Endothelial cell of umbilical vein (primary cell): Measurements from ENCODE around the gene TTLL12. TPM values are rescaled to one million over a fixed set of nuclear protein-coding genes. Genes with fewer than 3 reads are reported as not detected.

Source experiments
- BruUV-seq: library from RNA; stranded (reverse); fragments of 400-500 nt; replicated peaks from 2 replicates; lab custom pipeline; 2021; lab: Mats Ljungman, UMichigan
- CTCF ChIA-PET: fragments of 300-600, 350-600 bp; sonication (Branson Sonifier 250); formaldehyde crosslinking; loops from one replicate; lab custom pipeline; 2021; ENCODE audit warnings: antibody characterized with exemption, inconsistent platforms; lab: Charles Lee
- POLR2A ChIA-PET: fragments of 300-600, 350-600 bp; sonication (Branson Sonifier 250); formaldehyde crosslinking; loops from one replicate; lab custom pipeline; 2021; ENCODE audit warnings: antibody characterized with exemption, inconsistent platforms; lab: Charles Lee
- DNase-seq: peaks from one replicate; pipeline ENCODE4 v3.0.0-alpha.2; 2011; ENCODE audit warnings: low read depth, low spot score
- FAIRE-seq: peaks from 2 replicates; lab custom pipeline; 2011; peaks lifted over from hg19 to GRCh38; lab: Jason Lieb, UNC
- H2AFZ ChIP-seq: 2 replicates; pipeline ENCODE4 v1.6.0; 2012; ENCODE audit warnings: low read depth, low read length, control low read depth, inconsistent platforms
- H3K27ac ChIP-seq: 2 replicates; pipeline ENCODE4 v1.5.1; 2011; ENCODE audit warnings: low read depth, mild to moderate bottlenecking, control low read depth, low read length, moderate library complexity; ENCODE audit not compliant: insufficient read depth
- H3K27me3 ChIP-seq, 2 experiments: 2 replicates each; pipeline versions ENCODE4 v1.6.0 to v1.6.1; 2011; ENCODE audit warnings: low read length in 2 of 2, mixed read lengths in 1 of 2; ENCODE audit not compliant: control insufficient read depth in 2 of 2, insufficient read depth in 2 of 2
- H3K36me3 ChIP-seq, 2 experiments: 2 replicates in 1 of 2; 3 replicates in 1 of 2; pipeline ENCODE4 v1.5.1; 2011; ENCODE audit warnings: low read length in 2 of 2, mild to moderate bottlenecking in 1 of 2, moderate library complexity in 1 of 2; ENCODE audit not compliant: control insufficient read depth in 2 of 2, insufficient read depth in 2 of 2; ENCODE audit errors: extremely low read depth in 1 of 2
- H3K4me1 ChIP-seq: 3 replicates; pipeline ENCODE4 v1.5.1; 2011; ENCODE audit warnings: mild to moderate bottlenecking, low read length; ENCODE audit not compliant: control insufficient read depth, insufficient read depth; ENCODE audit errors: extremely low read depth
- H3K4me2 ChIP-seq: 2 replicates; pipeline ENCODE4 v1.6.1; 2011; ENCODE audit warnings: low read length, control low read depth, mixed read lengths; ENCODE audit not compliant: insufficient read depth
- H3K4me3 ChIP-seq, 3 experiments: fragments of 200-600 bp in 1 of 3; sonication (generic), shearing (Covaris generic) in 1 of 3; replicated peaks in 1 of 3; 2 replicates each; pipeline ENCODE4 v1.5.1; 2011 to 2016; ENCODE audit warnings: control low read depth in 3 of 3, low read length in 3 of 3, mild to moderate bottlenecking in 2 of 3, inconsistent platforms in 1 of 3, low read depth in 1 of 3, moderate library complexity in 1 of 3; ENCODE audit not compliant: insufficient read depth in 1 of 3
- H3K79me2 ChIP-seq: 2 replicates; pipeline ENCODE4 v1.6.0; 2012; ENCODE audit warnings: low read length, inconsistent platforms; ENCODE audit not compliant: control insufficient read depth, insufficient read depth
- H3K9ac ChIP-seq: replicated peaks from 2 replicates; pipeline ENCODE3; 2011; ENCODE audit warnings: low read length, control low read depth; ENCODE audit not compliant: insufficient read depth; ENCODE audit errors: extremely low read depth
- H3K9me1 ChIP-seq: replicated peaks from 3 replicates; pipeline ENCODE4 v1.6.0; 2011; ENCODE audit warnings: mild to moderate bottlenecking, low read length; ENCODE audit not compliant: control insufficient read depth, insufficient read depth; ENCODE audit errors: extremely low read depth
- H3K9me3 ChIP-seq: replicated peaks from 2 replicates; pipeline ENCODE4 v1.5.1; 2012; ENCODE audit warnings: low read length, inconsistent platforms; ENCODE audit not compliant: control insufficient read depth, insufficient read depth
- H4K20me1 ChIP-seq: replicated peaks from 2 replicates; pipeline ENCODE3; 2011; ENCODE audit warnings: mild to moderate bottlenecking, low read length; ENCODE audit not compliant: control insufficient read depth, insufficient read depth; ENCODE audit errors: extremely low read depth
- EZH2 ChIP-seq: IDR thresholded peaks from 2 replicates; pipeline ENCODE4 v1.6.1; 2012; ENCODE audit warnings: borderline replicate concordance, low read depth, mild to moderate bottlenecking, moderate library complexity, low read length, inconsistent platforms; ENCODE audit not compliant: severe bottlenecking
- FOS ChIP-seq: IDR thresholded peaks from 2 replicates; pipeline ENCODE4 v1.6.1; 2011; ENCODE audit warnings: mild to moderate bottlenecking, low read length, moderate library complexity, borderline replicate concordance; ENCODE audit not compliant: insufficient read depth
- GATA2 ChIP-seq: IDR thresholded peaks from 2 replicates; pipeline ENCODE4 v1.7.0; 2011; ENCODE audit warnings: low read depth, mild to moderate bottlenecking, moderate library complexity, mixed read lengths, low read length; ENCODE audit not compliant: insufficient read length, insufficient read depth
- JUN ChIP-seq: IDR thresholded peaks from 2 replicates; pipeline ENCODE4 v1.6.1; 2011; ENCODE audit warnings: borderline replicate concordance, low read depth; ENCODE audit not compliant: insufficient read length, insufficient read depth
- MYC ChIP-seq: IDR thresholded peaks from one replicate; pipeline ENCODE4 v1.6.1; 2011; ENCODE audit warnings: mild to moderate bottlenecking, low read depth, low read length
- POLR2A ChIP-seq: IDR thresholded peaks from 2 replicates; pipeline ENCODE4 v1.6.1; 2012; ENCODE audit warnings: low read depth, mild to moderate bottlenecking, control low read depth, low read length
- POLR2AphosphoS5 ChIP-seq: IDR thresholded peaks from 2 replicates; pipeline ENCODE4 v1.6.1; 2012; ENCODE audit warnings: low read depth, mild to moderate bottlenecking, control low read depth, low read length, moderate library complexity; ENCODE audit not compliant: insufficient read depth
- dilution Hi-C: fragments of 300-500 bp; cut with MboI; formaldehyde crosslinking; loops from one replicate; pipeline ENCODE4 v1.15.0; 2019; ENCODE audit warnings: low sequenced_read_pairs; ENCODE audit not compliant: extremely low pct_ligation_motif_present
- intact Hi-C: fragments of 100-400 bp; cut with micrococcal nuclease; formaldehyde crosslinking; loops from one replicate; pipeline ENCODE4 v1.10.0; 2022
- polyA plus RNA-seq, 4 experiments: library from polyadenylated mRNA; depleted of rRNA in 3 of 4; stranded (reverse) in 3 of 4; unstranded in 1 of 4; fragments of >200 nt; gene quantifications; 2 replicates each; pipeline versions ENCODE4 v1.2.1 to v1.2.3, GENCODE V29; 2011 to 2012; ENCODE audit warnings: missing spikeins in 1 of 4
- total RNA-seq: library from RNA; stranded (reverse); gene quantifications from 2 replicates; pipeline ENCODE4 v1.2.3, GENCODE V29; 2021
- TF ChIP-seq, protein P1 (sequence below): IDR thresholded peaks from 2 replicates; pipeline ENCODE4 v1.6.1; 2011; ENCODE audit not compliant: insufficient read depth, insufficient read length
- TF ChIP-seq, protein P2 (sequence below), 2 donors: IDR thresholded peaks; 1 replicate in 1 of 2; 2 replicates in 1 of 2; pipeline ENCODE4 v1.5.1; 2011; ENCODE audit warnings: low read length in 2 of 2, mild to moderate bottlenecking in 2 of 2, moderate library complexity in 2 of 2, control low read depth in 1 of 2, inconsistent platforms in 1 of 2, low read depth in 1 of 2; ENCODE audit not compliant: insufficient read depth in 1 of 2; ENCODE audit errors: extremely low read depth in 1 of 2

Gene TTLL12
- total and polyA plus RNA-seq, 2 donors (not counting 3 experiments of a cell fraction or from before 2014, with no cell fraction given), result 26.2 to 36.5 TPM

DNA sequence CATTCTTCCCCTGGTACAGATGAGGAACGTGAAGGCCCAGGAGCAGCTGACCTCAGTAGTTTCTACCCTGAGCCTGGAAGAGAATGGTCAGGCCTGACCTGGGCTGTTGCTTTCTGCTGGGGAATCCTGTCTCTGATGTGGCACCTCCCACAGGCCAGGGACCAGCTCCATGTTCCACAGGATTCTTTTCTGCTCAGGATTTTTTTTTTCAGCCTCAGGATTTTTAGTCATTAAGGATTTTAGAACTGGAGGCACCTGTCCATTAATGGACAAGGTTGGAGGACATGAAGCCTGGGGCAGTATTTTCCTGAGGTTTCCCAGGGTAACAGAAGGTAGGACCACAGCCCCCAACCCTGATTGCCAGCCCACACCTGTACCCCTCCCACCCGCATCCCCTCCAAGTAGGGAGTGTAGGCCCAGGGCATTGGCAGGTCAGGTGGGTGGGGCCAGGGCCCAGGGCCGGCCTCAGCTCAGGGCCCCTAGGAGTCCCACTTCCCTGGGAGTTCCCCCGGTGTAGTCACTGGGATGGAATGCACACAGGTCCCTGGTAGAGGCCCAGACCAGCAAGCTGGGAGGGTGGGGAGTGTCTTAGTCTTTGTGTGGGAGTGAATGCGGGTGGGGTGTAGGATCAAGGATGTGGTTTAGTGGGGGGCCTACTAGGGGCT, 60.3 kb downstream of the TTLL12 start:
- H3K4me2 ChIP-seq, result no peak overlapping the region
- CTCF ChIA-PET, result interaction anchor here (0.9 to 1.6 kb wide), 3 partner anchors 10 to 17 kb away, joined by 3 to 5 read pairs (median 3); partner anchors contain the start of gene BIK
- peak overlapping the region; percentile 17 for H2AFZ ChIP-seq
- H3K79me2 ChIP-seq, result no peaks in the 10 kb centered on the region
- H3K27ac ChIP-seq, result peak overlapping the region; percentile 20
- dilution Hi-C loops, result no loop called here
- no peaks in the 10 kb centered on the region for H3K9me1 ChIP-seq
- H3K27me3 ChIP-seq, result no peaks in the 10 kb centered on the region
- TF ChIP-seq, protein P1, sequence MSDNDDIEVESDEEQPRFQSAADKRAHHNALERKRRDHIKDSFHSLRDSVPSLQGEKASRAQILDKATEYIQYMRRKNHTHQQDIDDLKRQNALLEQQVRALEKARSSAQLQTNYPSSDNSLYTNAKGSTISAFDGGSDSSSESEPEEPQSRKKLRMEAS, result no peak
- TF ChIP-seq EZH2, result no peak
- TF ChIP-seq MYC, result no peak
- TF ChIP-seq, protein P2, sequence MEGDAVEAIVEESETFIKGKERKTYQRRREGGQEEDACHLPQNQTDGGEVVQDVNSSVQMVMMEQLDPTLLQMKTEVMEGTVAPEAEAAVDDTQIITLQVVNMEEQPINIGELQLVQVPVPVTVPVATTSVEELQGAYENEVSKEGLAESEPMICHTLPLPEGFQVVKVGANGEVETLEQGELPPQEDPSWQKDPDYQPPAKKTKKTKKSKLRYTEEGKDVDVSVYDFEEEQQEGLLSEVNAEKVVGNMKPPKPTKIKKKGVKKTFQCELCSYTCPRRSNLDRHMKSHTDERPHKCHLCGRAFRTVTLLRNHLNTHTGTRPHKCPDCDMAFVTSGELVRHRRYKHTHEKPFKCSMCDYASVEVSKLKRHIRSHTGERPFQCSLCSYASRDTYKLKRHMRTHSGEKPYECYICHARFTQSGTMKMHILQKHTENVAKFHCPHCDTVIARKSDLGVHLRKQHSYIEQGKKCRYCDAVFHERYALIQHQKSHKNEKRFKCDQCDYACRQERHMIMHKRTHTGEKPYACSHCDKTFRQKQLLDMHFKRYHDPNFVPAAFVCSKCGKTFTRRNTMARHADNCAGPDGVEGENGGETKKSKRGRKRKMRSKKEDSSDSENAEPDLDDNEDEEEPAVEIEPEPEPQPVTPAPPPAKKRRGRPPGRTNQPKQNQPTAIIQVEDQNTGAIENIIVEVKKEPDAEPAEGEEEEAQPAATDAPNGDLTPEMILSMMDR (IDR thresholded peaks at IDR 0.05; ENCODE audit: extremely low read depth in 1 of 2, insufficient read depth in 1 of 2, low read depth in 1 of 2, low read length in 2 of 2), result no peak
- TF ChIP-seq POLR2A, result no peak
- TF ChIP-seq FOS, result no peak
- no peak for TF ChIP-seq JUN
- no peak for TF ChIP-seq GATA2
- no peak for TF ChIP-seq POLR2AphosphoS5
- H3K36me3 ChIP-seq, result peaks cover 0 to 2% of the 10 kb centered on the region in 2 experiments
- no peak overlapping the region for H3K9ac ChIP-seq
- BruUV-seq, result no TSS peak
- no peaks in the 10 kb centered on the region for H4K20me1 ChIP-seq
- H3K4me3 ChIP-seq, result no peak overlapping the region
- POLR2A ChIA-PET, result no interaction called here
- H3K9me3 ChIP-seq, result no peaks in the 10 kb centered on the region
- FAIRE-seq (peak; percentile 69), DNase-seq (peak; percentile 29)
- intact Hi-C loops, result no loop called here
- H3K4me1 ChIP-seq, result peaks cover 6% of the 10 kb centered on the region
